Measurements from ENCODE around the gene VGLL4. TPM values are rescaled to one million over a fixed set of nuclear protein-coding genes. Genes with fewer than 3 reads are reported as not detected.

Gene VGLL4
- total RNA-seq, 1 experiment from 2014 or later: 42.1 TPM

DNA sequence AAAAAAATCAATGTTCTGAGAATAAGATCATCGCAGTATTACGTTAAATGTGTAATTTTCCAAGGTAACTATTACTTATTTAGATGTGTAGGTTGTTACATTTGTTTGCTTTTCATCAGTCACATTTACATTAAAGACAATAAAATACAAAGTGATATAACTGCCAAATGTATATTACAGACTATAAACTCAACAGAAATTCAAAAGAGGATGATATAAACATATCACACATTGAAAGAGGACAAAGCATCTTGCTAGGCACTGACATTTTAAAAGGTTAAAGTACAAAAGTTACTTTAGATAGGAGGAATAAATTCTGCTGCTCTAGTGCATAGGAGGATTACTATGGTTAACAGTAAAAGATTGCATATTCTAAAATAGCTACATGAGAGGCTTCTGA lies 16.1 kb downstream of the VGLL4 start:
- H4K8ac ChIP-seq (replicated peaks; ENCODE audit: insufficient read length, low read depth, low read length): no peak overlapping the region
- H3K27ac ChIP-seq (ENCODE audit: insufficient read length, low read depth, low read length): no peak overlapping the region
- no peaks in the 10 kb centered on the region; the same call in 1 of the 2 replicates for H3K4me1 ChIP-seq (ENCODE audit: insufficient read depth, low read length)
- no peak overlapping the region for H3K23ac ChIP-seq (ENCODE audit: insufficient read length, low read depth, low read length)
- no peak overlapping the region for H2BK120ac ChIP-seq (ENCODE audit: low read depth, low read length, poor library complexity, severe bottlenecking)
- no peak for TF ChIP-seq CTCF (conservative IDR thresholded peaks at IDR 0.05)
- Mint-ChIP-seq H3K4me1 (peaks cover 27 to 31% of the 10 kb centered on the region in 2 experiments), H3K9me3 (no peaks in the 10 kb centered on the region), H3K4me3 (no peak overlapping the region), H3K36me3 (ENCODE audit: insufficient read depth in 1 of 3, low read depth in 3 of 3) (no peaks in the 10 kb centered on the region; a peak in 2 of 7 replicates), H3K27me3 (ENCODE audit: low read depth) (no peaks in the 10 kb centered on the region), H3K27ac (no peak overlapping the region)
- H3K9me3 ChIP-seq (ENCODE audit: control insufficient read depth, low read depth, low read length): no peaks in the 10 kb centered on the region
- H3K79me2 ChIP-seq (ENCODE audit: insufficient read depth, low read length): peaks cover 30% of the 10 kb centered on the region; the same call in 1 of the 2 replicates
- no peaks in the 10 kb centered on the region for H3K27me3 ChIP-seq (ENCODE audit: insufficient read depth, low read length)
- H4K5ac ChIP-seq (ENCODE audit: insufficient read length, low read depth, low read length): no peak overlapping the region
- H3K23me2 ChIP-seq (ENCODE audit: insufficient read length, low read depth, low read length, poor library complexity, severe bottlenecking): no peaks in the 10 kb centered on the region
- H3K18ac ChIP-seq (ENCODE audit: insufficient read length, low read depth, low read length): no peak overlapping the region
- H4K20me1 ChIP-seq (ENCODE audit: control insufficient read depth, insufficient read depth, insufficient read length): no peaks in the 10 kb centered on the region
- H3K56ac ChIP-seq (ENCODE audit: insufficient read length, low read depth, low read length): no peak overlapping the region
- no peak overlapping the region for H2BK12ac ChIP-seq (ENCODE audit: insufficient read length, low read depth, low read length)
- H3K4me2 ChIP-seq (ENCODE audit: insufficient read depth, insufficient read length, low read length): no peak overlapping the region
- WGBS (ENCODE audit: extremely low coverage, insufficient read length, low lambda C conversion rate): no CpG with 5 or more reads among the region's 2 CpGs
- H3K9ac ChIP-seq (ENCODE audit: extremely low read depth, insufficient read length, low read length): no peak overlapping the region
- H3K79me1 ChIP-seq (ENCODE audit: insufficient read depth, low read depth, low read length, poor library complexity, severe bottlenecking): peaks cover 9% of the 10 kb centered on the region
- H3T11ph ChIP-seq (ENCODE audit: low read length): no peak overlapping the region
- H2BK15ac ChIP-seq (ENCODE audit: low read depth, low read length): no peak overlapping the region
- no peak overlapping the region for H2BK20ac ChIP-seq (ENCODE audit: low read depth, low read length, poor library complexity, severe bottlenecking)
- H3K14ac ChIP-seq (ENCODE audit: insufficient read depth, low read length): no peak overlapping the region
- DNase-seq: no peak
- H2AK5ac ChIP-seq (ENCODE audit: insufficient read length, low read length): no peak overlapping the region
- no peak overlapping the region for H4K91ac ChIP-seq (ENCODE audit: insufficient read length, low read depth, low read length)
- no peak overlapping the region for H2AFZ ChIP-seq (ENCODE audit: low read length)
- H2BK5ac ChIP-seq (ENCODE audit: insufficient read length, low read length): no peak overlapping the region
- H3K4ac ChIP-seq (ENCODE audit: low read depth, low read length): no peak overlapping the region

Measured in H9 (cell line).